WERI-Rb-1 (cell line): Measurements from ENCODE around the gene ANGPTL8.

ENCODE experiments used
- DNase-seq: peaks from one replicate; pipeline ENCODE4 v3.0.0-alpha.2; 2020
- H3K27ac ChIP-seq: fragments of 250-450 bp; sonication (Bioruptor Pico); 2 replicates; pipeline ENCODE4 v1.5.1; 2020; ENCODE audit warnings: mild to moderate bottlenecking, moderate library complexity
- H3K27me3 ChIP-seq: fragments of 250-450 bp; sonication (Bioruptor Pico); 2 replicates; pipeline ENCODE4 v1.5.1; 2021; ENCODE audit warnings: mild to moderate bottlenecking, low read depth, moderate library complexity; ENCODE audit not compliant: insufficient read depth, severe bottlenecking
- H3K36me3 ChIP-seq: fragments of 250-450 bp; sonication (Bioruptor Pico); 2 replicates; pipeline ENCODE4 v1.5.1; 2020; ENCODE audit warnings: mild to moderate bottlenecking, moderate library complexity
- H3K4me3 ChIP-seq: 2 replicates; pipeline ENCODE4 v1.5.1; 2011; ENCODE audit warnings: low read depth, mild to moderate bottlenecking, control low read depth, low read length
- H3K9me3 ChIP-seq: fragments of 250-450 bp; sonication (Bioruptor Pico); 2 replicates; pipeline ENCODE4 v1.5.1; 2021; ENCODE audit warnings: mild to moderate bottlenecking, moderate library complexity; ENCODE audit not compliant: severe bottlenecking
- CTCF ChIP-seq: IDR thresholded peaks from 2 replicates; pipeline ENCODE4 v1.5.1; 2011; ENCODE audit warnings: low read depth, mild to moderate bottlenecking, control low read depth, inconsistent platforms, low read length

The ANGPTL8 gene

GRCh38 chr19:11194173-11194572 lies 45.2 kb upstream of the ANGPTL8 start:
- Histone ChIP-seq H3K36me3 (peaks cover 58% of the 10 kb centered on the region), H3K27me3 (no peaks in the 10 kb centered on the region), H3K27ac (no peak overlapping the region), H3K9me3 (no peaks in the 10 kb centered on the region), H3K4me3 (no peak overlapping the region)
- DNase-seq = no peak
- TF ChIP-seq CTCF = no peak

GRCh38 chr19:11194656-11195558 lies 44.5 kb upstream of the ANGPTL8 start:
- H3K27ac ChIP-seq = no peak overlapping the region
- no peaks in the 10 kb centered on the region for H3K27me3 ChIP-seq
- no peak overlapping the region for H3K4me3 ChIP-seq
- TF ChIP-seq CTCF = no peak
- no peaks in the 10 kb centered on the region for H3K9me3 ChIP-seq
- no peak for DNase-seq
- H3K36me3 ChIP-seq = peaks cover 53% of the 10 kb centered on the region

GRCh38 chr19:11195681-11196080 lies 43.7 kb upstream of the ANGPTL8 start:
- Histone ChIP-seq H3K36me3 (peaks cover 47% of the 10 kb centered on the region), H3K27me3 (no peaks in the 10 kb centered on the region), H3K9me3 (no peaks in the 10 kb centered on the region), H3K4me3 (no peak overlapping the region), H3K27ac (no peak overlapping the region)
- no peak for DNase-seq
- no peak for TF ChIP-seq CTCF

GRCh38 chr19:11196406-11197287 lies 42.8 kb upstream of the ANGPTL8 start:
- Histone ChIP-seq H3K4me3 (peak overlapping the region; percentile 77), H3K9me3 (no peaks in the 10 kb centered on the region), H3K27me3 (no peaks in the 10 kb centered on the region), H3K27ac (peak overlapping the region; percentile 81), H3K36me3 (peaks cover 37% of the 10 kb centered on the region)
- no peak for TF ChIP-seq CTCF
- DNase-seq = peak; percentile 49

GRCh38 chr19:11197291-11198174 lies 41.9 kb upstream of the ANGPTL8 start, which contains the start of gene KANK2:
KANK2 (minus strand) TSS chr19:11197545; CDS start chr19:11194511, 3,034 bp downstream.
- Histone ChIP-seq H3K4me3 (peak within 1 kb of the TSS; percentile 77), H3K27me3 (no peaks in the 10 kb centered on the region), H3K27ac (peak within 1 kb of the TSS; percentile 81), H3K36me3 (peaks cover 28% of the 10 kb centered on the region), H3K9me3 (no peaks in the 10 kb centered on the region)
- peak; percentile 88 for DNase-seq
- peak; percentile 29 for TF ChIP-seq CTCF
